GM18520 (cell line): ENCODE measurements around the gene FUCA1.
A peak's percentile ranks its signal among the peaks of the same experiment; 100 is the strongest.
"Not testable (repeated sequence)": the region's sequence is repeated elsewhere in the genome, so short reads cannot be mapped to it uniquely, and the experiment has no call there.

Experiments
- ATAC-seq: cut with Tn5 transposase; IDR thresholded peaks from one replicate; pipeline ENCODE4 v1.9.1; 2021; ENCODE audit not compliant: unreplicated experiment

The FUCA1 gene

GRCh38 chr1:23896491-23896890, 28.4 kb upstream of the FUCA1 start:
- ATAC-seq: no peak

- ATAC-seq: no peak
These were observed 27.9 kb upstream of the FUCA1 start for GRCh38 chr1:23895993-23896392.

- no peak for ATAC-seq
These were observed 27.0 kb upstream of the FUCA1 start for GRCh38 chr1:23895082-23895481.

- ATAC-seq: peak; percentile 40
These were observed 21.0 kb upstream of the FUCA1 start for GRCh38 chr1:23889074-23889473.

GRCh38 chr1:23885222-23885621, 17.1 kb upstream of the FUCA1 start:
- ATAC-seq: no peak

GRCh38 chr1:23882746-23883145, 14.7 kb upstream of the FUCA1 start:
- ATAC-seq: no peak

- ATAC-seq: no peak
These were observed 11.7 kb upstream of the FUCA1 start for GRCh38 chr1:23879809-23880208.

GRCh38 chr1:23878668-23879067, 10.6 kb upstream of the FUCA1 start:
- no peak for ATAC-seq

- no peak for ATAC-seq
These were observed 7.3 kb upstream of the FUCA1 start for GRCh38 chr1:23875382-23875781.

- no peak for ATAC-seq
These were observed 4.3 kb upstream of the FUCA1 start for GRCh38 chr1:23872421-23872820.

- no peak for ATAC-seq
These were observed 961 bp upstream of the FUCA1 start for GRCh38 chr1:23869051-23869450.

- ATAC-seq: no peak
These were observed 497 bp upstream of the FUCA1 start for GRCh38 chr1:23868557-23869016.

- no peak for ATAC-seq
These were observed 572 bp downstream of the FUCA1 start for GRCh38 chr1:23867542-23867894.

GRCh38 chr1:23865543-23865930, 2.6 kb downstream of the FUCA1 start:
- ATAC-seq: no peak

GRCh38 chr1:23864801-23865542, 3.1 kb downstream of the FUCA1 start:
- ATAC-seq: no peak

- no peak for ATAC-seq
These were observed 5.5 kb downstream of the FUCA1 start for GRCh38 chr1:23862640-23863039.

GRCh38 chr1:23854568-23854967, 13.5 kb downstream of the FUCA1 start:
- no peak for ATAC-seq

GRCh38 chr1:23853124-23853523, 15.0 kb downstream of the FUCA1 start:
- not testable (repeated sequence) for ATAC-seq

- not testable (repeated sequence) for ATAC-seq
These were observed 16.7 kb downstream of the FUCA1 start for GRCh38 chr1:23851406-23851805.

GRCh38 chr1:23848673-23849616, 19.1 kb downstream of the FUCA1 start:
- no peak for ATAC-seq

- not testable (repeated sequence) for ATAC-seq
These were observed 20.5 kb downstream of the FUCA1 start for GRCh38 chr1:23847482-23848095.

GRCh38 chr1:23845163-23845562, 22.9 kb downstream of the FUCA1 start:
- ATAC-seq: no peak
